MM.1S (cell line): ENCODE data around the gene AKAP8.

Source experiments
- CTCF ChIP-seq: fragments of 300-600 bp; sonication (generic); IDR thresholded peaks from 2 replicates; pipeline ENCODE4 v1.5.1; 2016; ENCODE audit warnings: antibody characterized with exemption, low read length, mixed read lengths
- EZH2 ChIP-seq: fragments of 300-600 bp; sonication (generic); optimal IDR thresholded peaks from 2 replicates; pipeline ENCODE3; 2017; ENCODE audit warnings: low read depth, mild to moderate bottlenecking, antibody characterized with exemption, low read length, mixed read lengths

GRCh38 chr19:15353908-15354307, 25.7 kb downstream of the AKAP8 start:
- no peak for TF ChIP-seq CTCF
- no peak for TF ChIP-seq EZH2
